ENCODE measurements around the gene STXBP4. TPM values are rescaled to one million over a fixed set of nuclear protein-coding genes. Genes with fewer than 3 reads are reported as not detected.

STXBP4 gene
- total RNA-seq, 2 experiments from 2014 or later, result 9.4 to 12.6 TPM

DNA sequence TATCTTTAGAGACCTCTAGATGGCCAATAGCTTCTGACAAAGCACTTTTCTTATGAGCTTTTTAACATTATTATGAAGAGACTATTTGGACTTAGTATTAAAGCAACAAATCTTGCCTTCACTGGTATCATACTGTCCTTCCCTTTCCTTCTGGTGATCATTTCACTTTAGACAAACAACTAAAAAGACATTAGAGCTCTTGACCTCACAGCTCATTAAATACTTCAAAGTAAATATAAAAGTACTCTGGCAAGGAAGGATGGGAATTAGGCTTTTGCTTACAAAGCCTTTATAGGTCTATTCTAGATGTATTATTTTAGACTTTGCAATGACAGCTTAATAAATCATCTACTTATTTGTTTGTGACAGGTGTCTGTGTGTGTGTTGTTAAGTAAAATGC, 11.1 kb downstream of the STXBP4 start:
- intact Hi-C loops (cut with micrococcal nuclease; ENCODE audit: unreplicated experiment), result no loop called here

GRCh38 chr17:54980375-54980774, 11.8 kb downstream of the STXBP4 start:
- no peaks in the 10 kb centered on the region for H3K9me2 ChIP-seq (ENCODE audit: insufficient read depth, low read length)
- peaks cover 8% of the 10 kb centered on the region; the same call in 1 of the 2 replicates for H3K79me2 ChIP-seq (ENCODE audit: insufficient read depth, low read depth, low read length)
- H3K36me3 ChIP-seq (ENCODE audit: insufficient read depth, low read length), result no peaks in the 10 kb centered on the region; the same call in 1 of the 2 replicates
- no peak overlapping the region for H3K4me3 ChIP-seq (ENCODE audit: low read depth, low read length, poor library complexity, severe bottlenecking)
- no peak overlapping the region for H3K27ac ChIP-seq (ENCODE audit: low read depth, low read length, poor library complexity, severe bottlenecking)
- no peaks in the 10 kb centered on the region for H4K20me1 ChIP-seq (ENCODE audit: insufficient read depth, low read length)
- TF ChIP-seq EZH2phosphoT487 (IDR thresholded peaks at IDR 0.05; ENCODE audit: borderline replicate concordance, low read depth, low read length), result no peak
- no peak overlapping the region for H2AFZ ChIP-seq (ENCODE audit: low read length)
- CTCF ChIA-PET (ENCODE audit: unreplicated experiment), result no interaction called here
- DNase-seq (ENCODE audit: low spot score), result no peak
- H3K4me2 ChIP-seq (ENCODE audit: low read length), result no peak overlapping the region
- BruUV-seq (replicated peaks), result no TSS peak
- H3K4me1 ChIP-seq (ENCODE audit: insufficient read depth, low read length, poor library complexity, severe bottlenecking), result no peaks in the 10 kb centered on the region
- intact Hi-C loops (cut with micrococcal nuclease; ENCODE audit: unreplicated experiment), result no loop called here
- peaks cover 20% of the 10 kb centered on the region; the same call in 1 of the 2 replicates for H3K9me3 ChIP-seq (ENCODE audit: low read length)
- POLR2A ChIA-PET, result interaction anchor here (1.2 to 1.6 kb wide), 2 partner anchors 11 to 13 kb away, joined by 4 to 7 read pairs; no protein-coding TSS in a partner anchor

More for the DNA sequence above, 11.1 kb downstream of the STXBP4 start:
- BruUV-seq (replicated peaks), result no TSS peak
- no peaks in the 10 kb centered on the region for H3K4me1 ChIP-seq (ENCODE audit: insufficient read depth, low read length, poor library complexity, severe bottlenecking)
- POLR2A ChIA-PET, result interaction anchor here (1.2 to 1.6 kb wide), 2 partner anchors 10 to 14 kb away, joined by 4 to 7 read pairs; no protein-coding TSS in a partner anchor
- no peak overlapping the region for H2AFZ ChIP-seq (ENCODE audit: low read length)
- no peaks in the 10 kb centered on the region; the same call in 1 of the 2 replicates for H3K36me3 ChIP-seq (ENCODE audit: insufficient read depth, low read length)
- peaks cover 20% of the 10 kb centered on the region; the same call in 1 of the 2 replicates for H3K9me3 ChIP-seq (ENCODE audit: low read length)
- no peak overlapping the region for H3K4me2 ChIP-seq (ENCODE audit: low read length)
- H3K4me3 ChIP-seq (ENCODE audit: low read depth, low read length, poor library complexity, severe bottlenecking), result no peak overlapping the region
- CTCF ChIA-PET (ENCODE audit: unreplicated experiment), result no interaction called here
- H4K20me1 ChIP-seq (ENCODE audit: insufficient read depth, low read length), result no peaks in the 10 kb centered on the region
- no peak for TF ChIP-seq EZH2phosphoT487 (IDR thresholded peaks at IDR 0.05; ENCODE audit: borderline replicate concordance, low read depth, low read length)
- TF ChIP-seq, protein P1, sequence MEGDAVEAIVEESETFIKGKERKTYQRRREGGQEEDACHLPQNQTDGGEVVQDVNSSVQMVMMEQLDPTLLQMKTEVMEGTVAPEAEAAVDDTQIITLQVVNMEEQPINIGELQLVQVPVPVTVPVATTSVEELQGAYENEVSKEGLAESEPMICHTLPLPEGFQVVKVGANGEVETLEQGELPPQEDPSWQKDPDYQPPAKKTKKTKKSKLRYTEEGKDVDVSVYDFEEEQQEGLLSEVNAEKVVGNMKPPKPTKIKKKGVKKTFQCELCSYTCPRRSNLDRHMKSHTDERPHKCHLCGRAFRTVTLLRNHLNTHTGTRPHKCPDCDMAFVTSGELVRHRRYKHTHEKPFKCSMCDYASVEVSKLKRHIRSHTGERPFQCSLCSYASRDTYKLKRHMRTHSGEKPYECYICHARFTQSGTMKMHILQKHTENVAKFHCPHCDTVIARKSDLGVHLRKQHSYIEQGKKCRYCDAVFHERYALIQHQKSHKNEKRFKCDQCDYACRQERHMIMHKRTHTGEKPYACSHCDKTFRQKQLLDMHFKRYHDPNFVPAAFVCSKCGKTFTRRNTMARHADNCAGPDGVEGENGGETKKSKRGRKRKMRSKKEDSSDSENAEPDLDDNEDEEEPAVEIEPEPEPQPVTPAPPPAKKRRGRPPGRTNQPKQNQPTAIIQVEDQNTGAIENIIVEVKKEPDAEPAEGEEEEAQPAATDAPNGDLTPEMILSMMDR (conservative IDR thresholded peaks at IDR 0.05; ENCODE audit: low read length), result no peak
- peaks cover 8% of the 10 kb centered on the region; the same call in 1 of the 2 replicates for H3K79me2 ChIP-seq (ENCODE audit: insufficient read depth, low read depth, low read length)
- no peak overlapping the region for H3K27ac ChIP-seq (ENCODE audit: low read depth, low read length, poor library complexity, severe bottlenecking)
- DNase-seq (ENCODE audit: low spot score), result no peak
- no peaks in the 10 kb centered on the region for H3K9me2 ChIP-seq (ENCODE audit: insufficient read depth, low read length)

DNA sequence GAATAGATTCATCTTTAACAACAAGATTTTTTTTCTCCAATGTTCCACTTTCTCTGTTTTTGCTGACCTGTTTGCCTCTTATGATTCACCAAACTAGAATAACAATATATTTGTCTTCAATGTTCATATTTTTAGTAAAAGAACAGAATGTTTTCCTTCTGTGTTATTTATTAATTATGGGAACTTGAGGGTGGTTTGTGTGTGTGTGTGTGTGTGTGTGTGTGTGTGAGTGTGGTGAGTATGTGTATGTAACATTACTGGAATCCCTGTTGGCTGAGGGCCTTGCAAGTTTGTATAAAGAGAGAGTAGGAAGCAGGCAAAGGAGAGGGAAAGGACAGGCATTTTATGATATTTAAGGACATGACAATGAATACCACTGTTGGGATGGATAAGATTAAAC, 13.8 kb downstream of the STXBP4 start:
- ChIA-PET POLR2A (no interaction called here), CTCF (ENCODE audit: unreplicated experiment) (no interaction called here)
- intact Hi-C loops (cut with micrococcal nuclease; ENCODE audit: unreplicated experiment), result no loop called here
- Histone ChIP-seq H3K9me2 (ENCODE audit: insufficient read depth, low read length) (no peaks in the 10 kb centered on the region), H3K27ac (ENCODE audit: low read depth, low read length, poor library complexity, severe bottlenecking) (no peak overlapping the region), H4K20me1 (ENCODE audit: insufficient read depth, low read length) (no peaks in the 10 kb centered on the region), H3K4me3 (ENCODE audit: low read depth, low read length, poor library complexity, severe bottlenecking) (no peak overlapping the region), H3K36me3 (ENCODE audit: insufficient read depth, low read length) (no peaks in the 10 kb centered on the region; the same call in 1 of the 2 replicates), H3K79me2 (ENCODE audit: insufficient read depth, low read depth, low read length) (peaks cover 8% of the 10 kb centered on the region; the same call in 1 of the 2 replicates), H3K9me3 (ENCODE audit: low read length) (peaks cover 20% of the 10 kb centered on the region; the same call in 1 of the 2 replicates), H3K4me1 (ENCODE audit: insufficient read depth, low read length, poor library complexity, severe bottlenecking) (no peaks in the 10 kb centered on the region), H3K4me2 (ENCODE audit: low read length) (no peak overlapping the region), H2AFZ (ENCODE audit: low read length) (no peak overlapping the region)
- BruUV-seq (replicated peaks), result no TSS peak
- TF ChIP-seq, protein P1 (conservative IDR thresholded peaks at IDR 0.05; ENCODE audit: low read length), result no peak
- no peak for TF ChIP-seq EZH2phosphoT487 (IDR thresholded peaks at IDR 0.05; ENCODE audit: borderline replicate concordance, low read depth, low read length)
- DNase-seq (ENCODE audit: low spot score), result no peak

Measured in OCI-LY7 (cell line).